Activated CD8-positive, alpha-beta T cell treated with anti-CD3 and anti-CD28 coated beads, Interleukin-2, amount 10 ng/mL, durations not matched to agents 7 days and 5 days (primary cell): ENCODE measurements around the gene FYTTD1. TPM values are rescaled to one million over a fixed set of nuclear protein-coding genes. Genes with fewer than 3 reads are reported as not detected.
A peak's percentile ranks its signal among the peaks of the same experiment; 100 is the strongest.
"Not testable (repeated sequence)": the region's sequence is repeated elsewhere in the genome, so short reads cannot be mapped to it uniquely, and the experiment has no call there.

ENCODE experiments used
- ATAC-seq: fragments of 150-1000 bp; cut with Tn5 transposase; one replicate; pipeline ENCODE4 v1.10.0; 2021; ENCODE audit warnings: moderate library complexity
- CTCF ChIA-PET: fragments of 350-600 bp; sonication (Branson Sonifier 250); formaldehyde crosslinking; loops from one replicate; lab custom pipeline; 2021; ENCODE audit warnings: antibody characterized with exemption; lab: Charles Lee
- POLR2A ChIA-PET: fragments of 350-600 bp; sonication (Branson Sonifier 250); formaldehyde crosslinking; loops from one replicate; lab custom pipeline; 2021; ENCODE audit warnings: antibody characterized with exemption; lab: Charles Lee
- DNase-seq: peaks from one replicate; pipeline ENCODE4 v3.0.0-alpha.2; 2020
- H3K27ac Mint-ChIP-seq: one replicate; pipeline ENCODE4 v1.8.0; 2021; ENCODE audit warnings: mild to moderate bottlenecking, mixed read lengths
- H3K27me3 Mint-ChIP-seq: one replicate; pipeline ENCODE4 v1.8.0; 2021; ENCODE audit warnings: low read depth, mixed read lengths
- H3K36me3 Mint-ChIP-seq: one replicate; pipeline ENCODE4 v1.8.0; 2021; ENCODE audit warnings: low read depth, mixed read lengths
- H3K4me1 Mint-ChIP-seq: one replicate; pipeline ENCODE4 v1.8.0; 2021; ENCODE audit warnings: low read depth, mixed read lengths
- H3K4me3 Mint-ChIP-seq: one replicate; pipeline ENCODE4 v1.8.0; 2021; ENCODE audit warnings: mild to moderate bottlenecking, mixed read lengths
- H3K9me3 Mint-ChIP-seq: one replicate; pipeline ENCODE4 v1.8.0; 2022; ENCODE audit warnings: mixed read lengths; ENCODE audit not compliant: insufficient read depth
- total RNA-seq, 2 experiments: library from RNA; stranded (reverse); gene quantifications; one replicate each; pipeline ENCODE4 v1.2.3, GENCODE V29; 2021

FYTTD1 gene
- total RNA-seq, 2 experiments from 2014 or later: 38.4 to 41.8 TPM

DNA sequence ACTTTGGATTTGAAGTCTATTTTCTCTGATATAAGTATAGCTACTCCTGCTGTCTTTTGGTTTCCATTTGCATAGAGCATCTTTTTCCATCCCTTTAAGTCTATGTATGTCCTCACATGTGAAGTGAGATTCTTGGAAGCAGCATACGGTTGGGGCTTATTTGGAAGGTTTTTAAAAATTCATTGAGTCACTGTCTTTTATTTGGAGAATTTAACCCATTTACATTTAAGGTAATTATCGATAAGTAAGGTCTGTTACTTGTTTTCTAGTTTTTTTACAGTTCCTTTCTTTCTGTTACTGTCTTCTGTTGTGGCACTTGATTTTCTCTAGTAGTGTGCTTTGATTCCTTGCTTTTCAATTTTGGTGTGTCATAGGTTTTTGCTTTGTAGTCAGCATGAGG lies 26.9 kb upstream of the FYTTD1 start:
- ChIA-PET POLR2A (no interaction called here), CTCF (no interaction called here)
- Mint-ChIP-seq H3K4me1 (no peaks in the 10 kb centered on the region), H3K36me3 (peaks cover 37% of the 10 kb centered on the region), H3K4me3 (no peak overlapping the region), H3K27me3 (no peaks in the 10 kb centered on the region), H3K9me3 (peaks cover 11% of the 10 kb centered on the region), H3K27ac (no peak overlapping the region)
- DNase-seq: no peak
- no peak for ATAC-seq

DNA sequence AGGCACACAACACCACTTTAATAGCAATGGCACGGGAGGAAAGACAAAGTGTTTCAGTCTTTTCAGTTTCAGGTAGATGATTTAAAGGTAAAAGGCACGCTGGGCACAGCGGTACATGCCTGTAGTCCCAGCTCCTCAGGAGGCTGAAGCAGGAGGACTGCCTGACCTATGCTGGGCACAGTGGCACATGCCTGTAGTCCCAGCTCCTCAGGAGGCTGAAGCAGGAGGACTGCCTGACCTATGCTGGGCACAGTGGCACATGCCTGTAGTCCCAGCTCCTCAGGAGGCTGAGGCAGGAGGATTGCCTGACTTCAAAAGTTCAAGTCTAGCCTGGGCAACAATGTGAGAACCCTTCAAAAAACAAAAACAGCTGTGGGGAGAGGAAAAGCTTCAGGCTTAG lies 21.8 kb upstream of the FYTTD1 start:
- CTCF ChIA-PET, H3K27ac Mint-ChIP-seq, ATAC-seq, DNase-seq, H3K27me3 Mint-ChIP-seq, H3K4me3 Mint-ChIP-seq: not testable (repeated sequence)
- Mint-ChIP-seq H3K9me3 (peaks cover 11% of the 10 kb centered on the region), H3K4me1 (peaks cover 16% of the 10 kb centered on the region), H3K36me3 (peaks cover 24% of the 10 kb centered on the region)
- POLR2A ChIA-PET: interaction anchor here (0.9 kb wide), 1 partner anchor 8 kb away, joined by 3 read pairs; no protein-coding TSS in a partner anchor

GRCh38 chr3:197728487-197728886 lies 21.2 kb upstream of the FYTTD1 start:
- H3K9me3 Mint-ChIP-seq: peaks cover 7% of the 10 kb centered on the region
- CTCF ChIA-PET: no interaction called here
- POLR2A ChIA-PET: no interaction called here
- no peak overlapping the region for H3K4me3 Mint-ChIP-seq
- ATAC-seq (no peak), DNase-seq (no peak)
- no peak overlapping the region for H3K27ac Mint-ChIP-seq
- no peaks in the 10 kb centered on the region for H3K27me3 Mint-ChIP-seq
- H3K4me1 Mint-ChIP-seq: peaks cover 17% of the 10 kb centered on the region
- peaks cover 20% of the 10 kb centered on the region for H3K36me3 Mint-ChIP-seq

GRCh38 chr3:197730200-197730599 lies 19.5 kb upstream of the FYTTD1 start:
- Mint-ChIP-seq H3K27me3 (no peaks in the 10 kb centered on the region), H3K36me3 (peaks cover 23% of the 10 kb centered on the region), H3K9me3 (peaks cover 2% of the 10 kb centered on the region), H3K4me3 (no peak overlapping the region), H3K4me1 (peaks cover 28% of the 10 kb centered on the region), H3K27ac (no peak overlapping the region)
- ATAC-seq: peak; percentile 65
- DNase-seq: no peak
- CTCF ChIA-PET: interaction anchor here (1.0 kb wide), 1 partner anchor 18 kb away, joined by 3 read pairs; no protein-coding TSS in a partner anchor
- POLR2A ChIA-PET: no interaction called here

DNA sequence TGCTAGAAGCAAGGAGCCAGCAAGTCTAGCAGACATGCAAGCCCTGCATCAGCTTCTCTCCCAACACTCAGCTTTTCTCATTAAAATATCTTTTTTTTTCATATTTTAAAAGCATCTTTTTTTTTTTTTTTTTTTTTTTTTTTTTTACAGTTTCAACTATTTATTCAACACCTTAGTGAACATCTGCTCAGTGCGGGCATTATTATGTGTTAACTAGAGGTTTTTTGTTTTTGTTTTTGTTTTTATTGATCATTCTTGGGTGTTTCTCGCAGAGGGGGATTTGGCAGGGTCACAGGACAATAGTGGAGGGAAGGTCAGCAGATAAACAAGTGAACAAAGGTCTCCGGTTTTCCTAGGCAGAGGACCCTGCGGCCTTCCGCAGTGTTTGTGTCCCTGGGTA lies 18.9 kb upstream of the FYTTD1 start:
- Mint-ChIP-seq H3K4me1 (peaks cover 33% of the 10 kb centered on the region), H3K36me3 (peaks cover 23% of the 10 kb centered on the region)
- H3K27me3 Mint-ChIP-seq, H3K27ac Mint-ChIP-seq, POLR2A ChIA-PET, ATAC-seq, H3K9me3 Mint-ChIP-seq, H3K4me3 Mint-ChIP-seq, DNase-seq, CTCF ChIA-PET: not testable (repeated sequence)

DNA sequence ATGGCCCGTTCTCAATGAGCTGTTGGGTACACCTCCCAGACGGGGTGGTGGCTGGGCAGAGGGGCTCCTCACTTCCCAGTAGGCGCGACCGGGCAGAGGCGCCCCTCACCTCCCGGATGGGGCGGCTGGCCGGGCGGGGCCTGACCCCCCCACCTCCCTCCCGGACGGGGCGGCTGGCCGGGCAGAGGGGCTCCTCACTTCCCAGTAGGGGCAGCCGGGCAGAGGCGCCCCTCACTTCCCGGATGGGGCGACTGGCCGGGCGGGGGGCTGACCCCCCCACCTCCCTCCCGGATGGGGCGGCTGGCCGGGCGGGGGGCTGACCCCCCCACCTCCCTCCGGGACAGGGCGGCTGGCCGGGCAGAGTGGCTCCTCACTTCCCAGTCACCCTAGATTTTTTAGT lies 18.2 kb upstream of the FYTTD1 start:
- DNase-seq, POLR2A ChIA-PET, H3K4me3 Mint-ChIP-seq, H3K9me3 Mint-ChIP-seq, H3K27ac Mint-ChIP-seq, H3K27me3 Mint-ChIP-seq, CTCF ChIA-PET, ATAC-seq: not testable (repeated sequence)
- Mint-ChIP-seq H3K36me3 (peaks cover 23% of the 10 kb centered on the region), H3K4me1 (peaks cover 37% of the 10 kb centered on the region)

DNA sequence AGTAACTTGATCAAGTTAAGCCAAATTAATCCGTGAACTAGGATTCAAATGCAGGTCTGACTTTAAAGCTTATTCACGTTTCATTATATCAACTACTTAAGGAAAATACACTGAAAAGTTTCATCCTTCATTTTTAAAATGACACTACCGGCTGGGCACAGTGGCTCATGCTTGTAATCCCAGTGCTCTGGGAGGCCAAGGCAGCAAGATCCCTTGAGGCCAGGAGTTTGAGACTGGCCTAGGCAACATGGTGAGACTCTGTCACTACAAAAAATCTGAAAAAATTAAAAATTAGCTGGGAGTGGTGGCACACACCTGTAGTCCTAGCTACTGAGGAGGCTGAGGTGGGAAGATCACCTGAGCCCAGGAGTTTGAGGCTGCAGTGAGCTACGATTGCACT lies 16.6 kb upstream of the FYTTD1 start:
- Mint-ChIP-seq H3K27me3 (no peaks in the 10 kb centered on the region), H3K9me3 (no peaks in the 10 kb centered on the region), H3K4me3 (no peak overlapping the region), H3K4me1 (peaks cover 47% of the 10 kb centered on the region), H3K36me3 (peaks cover 23% of the 10 kb centered on the region), H3K27ac (no peak overlapping the region)
- DNase-seq: no peak
- no peak for ATAC-seq
- ChIA-PET CTCF (interaction anchor here (1.0 kb wide), 1 partner anchor 13 kb away, joined by 3 read pairs; no protein-coding TSS in a partner anchor), POLR2A (interaction anchor here (0.7 to 1.2 kb wide), 2 partner anchors 16 to 20 kb away, joined by 3 to 4 read pairs; no protein-coding TSS in a partner anchor)

DNA sequence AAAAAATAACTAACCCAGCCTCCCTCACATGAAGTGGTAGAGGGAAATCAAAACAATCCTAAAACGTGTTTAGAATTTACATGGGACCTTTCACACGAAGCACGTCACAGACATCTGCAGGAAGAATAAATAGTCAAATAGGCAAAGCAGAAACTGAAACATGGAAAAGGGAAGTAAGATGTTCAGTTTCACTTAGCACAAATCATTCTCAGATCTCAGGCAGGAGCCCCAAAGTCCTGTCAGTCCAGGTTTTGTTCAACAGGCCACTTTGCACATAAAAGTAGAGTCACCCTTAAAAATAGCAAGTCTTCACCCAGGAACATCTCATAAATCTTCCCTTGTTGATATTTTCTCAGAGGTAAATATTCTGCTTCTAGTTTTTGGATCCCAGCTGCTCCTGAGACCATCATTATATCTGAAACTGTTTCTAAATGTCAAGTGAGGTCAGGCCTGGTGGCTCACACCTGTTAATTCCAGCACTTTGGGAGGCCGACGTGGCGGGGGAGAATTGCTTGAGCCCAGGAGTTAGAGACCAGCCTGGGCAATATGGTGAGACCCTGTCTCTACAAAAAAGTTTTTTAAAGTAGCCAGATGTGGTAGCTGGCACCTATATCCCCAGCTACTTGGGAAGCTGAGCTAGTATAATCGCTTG lies 14.9 kb upstream of the FYTTD1 start:
- Mint-ChIP-seq H3K27me3 (no peaks in the 10 kb centered on the region), H3K9me3 (no peaks in the 10 kb centered on the region), H3K27ac (no peak overlapping the region), H3K36me3 (peaks cover 16% of the 10 kb centered on the region), H3K4me1 (peaks cover 44% of the 10 kb centered on the region), H3K4me3 (peak overlapping the region; percentile 13)
- CTCF ChIA-PET: interaction anchor here (1.1 kb wide), 1 partner anchor 16 kb away, joined by 3 read pairs; no protein-coding TSS in a partner anchor
- POLR2A ChIA-PET: interaction anchor here (1.6 to 2.1 kb wide), 2 partner anchors 14 to 22 kb away, joined by 6 to 14 read pairs; no protein-coding TSS in a partner anchor
- DNase-seq (no peak), ATAC-seq (no peak)

DNA sequence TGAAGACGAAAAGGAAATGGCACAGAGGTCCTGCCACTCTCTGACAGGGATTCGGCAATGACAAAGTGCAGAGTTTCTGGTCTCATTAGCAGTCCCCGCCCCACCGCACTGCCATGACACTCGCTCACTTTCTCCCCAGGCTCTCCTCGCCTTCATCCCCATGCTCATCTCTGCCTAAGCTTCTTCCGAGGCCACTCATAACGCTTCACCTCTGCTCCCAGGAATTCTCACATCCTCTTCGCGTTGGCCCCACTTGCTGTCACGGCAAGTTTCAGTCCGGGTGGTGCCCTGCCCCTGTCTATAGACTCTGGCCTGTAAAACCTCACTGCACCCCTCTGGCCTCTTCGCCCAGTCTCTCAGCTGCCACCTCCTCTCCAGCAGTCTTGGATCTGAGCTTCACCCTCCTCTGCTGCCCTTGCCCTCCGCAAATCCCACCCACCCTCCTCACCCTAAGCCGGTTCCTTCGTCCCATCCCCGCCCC lies 13.6 kb upstream of the FYTTD1 start:
- H3K9me3 Mint-ChIP-seq: no peaks in the 10 kb centered on the region
- H3K4me3 Mint-ChIP-seq: peak overlapping the region; percentile 89
- H3K27ac Mint-ChIP-seq: peak overlapping the region; percentile 98
- ChIA-PET POLR2A (interaction anchor here (0.6 to 2.1 kb wide), 7 partner anchors 8 to 55 kb away, joined by 3 to 14 read pairs (median 5); partner anchors contain the start of gene LRCH3), CTCF (interaction anchor here (0.7 to 2.5 kb wide), 6 partner anchors 13 to 65 kb away, joined by 3 to 7 read pairs (median 3); no protein-coding TSS in a partner anchor)
- peak; percentile 20 for ATAC-seq
- no peaks in the 10 kb centered on the region for H3K27me3 Mint-ChIP-seq
- H3K36me3 Mint-ChIP-seq: peaks cover 14% of the 10 kb centered on the region
- H3K4me1 Mint-ChIP-seq: peaks cover 37% of the 10 kb centered on the region
- DNase-seq: peak; percentile 67

GRCh38 chr3:197736491-197737318 lies 13.0 kb upstream of the FYTTD1 start, which contains the start of gene RUBCN:
Gene RUBCN, minus strand, starts transcription at chr3:197736904. Its CDS starts 185 bp downstream, at chr3:197736719.
- ATAC-seq (peak; percentile 97), DNase-seq (peak; percentile 95)
- H3K36me3 Mint-ChIP-seq: peaks cover 14% of the 10 kb centered on the region
- no peaks in the 10 kb centered on the region for H3K27me3 Mint-ChIP-seq
- H3K27ac Mint-ChIP-seq: peak within 1 kb of the TSS; percentile 98
- POLR2A ChIA-PET: interaction anchor here (0.6 to 2.1 kb wide), 6 partner anchors 9 to 55 kb away, joined by 3 to 14 read pairs (median 6); partner anchors contain the start of gene LRCH3
- peaks cover 37% of the 10 kb centered on the region for H3K4me1 Mint-ChIP-seq
- no peaks in the 10 kb centered on the region for H3K9me3 Mint-ChIP-seq
- H3K4me3 Mint-ChIP-seq: peak within 1 kb of the TSS; percentile 89
- CTCF ChIA-PET: interaction anchor here (0.7 to 2.5 kb wide), 5 partner anchors 12 to 64 kb away, joined by 3 to 7 read pairs (median 3); no protein-coding TSS in a partner anchor

DNA sequence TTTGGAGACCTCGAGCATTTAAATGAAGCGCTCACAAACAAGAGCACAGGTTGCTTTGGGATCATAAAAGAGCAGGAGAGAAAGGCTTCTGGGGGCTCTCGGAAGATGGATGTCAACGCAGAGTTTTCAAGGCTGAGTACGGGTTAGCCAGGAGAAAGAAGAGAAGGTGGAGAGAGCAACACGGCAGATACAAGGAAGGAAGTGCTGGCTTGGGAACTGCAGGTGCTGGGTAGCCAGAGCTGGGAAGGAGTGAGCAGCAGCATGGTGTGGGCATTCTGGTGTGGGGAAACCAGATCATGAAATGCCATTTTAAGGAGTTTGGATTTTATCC lies 12.4 kb upstream of the FYTTD1 start:
- ChIA-PET POLR2A (interaction anchor here (1.0 kb wide), 1 partner anchor 25 kb away, joined by 5 read pairs; no protein-coding TSS in a partner anchor), CTCF (interaction anchor here (1.4 to 2.5 kb wide), 3 partner anchors 11 to 64 kb away, joined by 3 to 7 read pairs (median 6); no protein-coding TSS in a partner anchor)
- H3K9me3 Mint-ChIP-seq: no peaks in the 10 kb centered on the region
- DNase-seq (no peak), ATAC-seq (no peak)
- H3K27ac Mint-ChIP-seq: peak overlapping the region; percentile 81
- H3K4me3 Mint-ChIP-seq: peak overlapping the region; percentile 89
- peaks cover 11% of the 10 kb centered on the region for H3K36me3 Mint-ChIP-seq
- no peaks in the 10 kb centered on the region for H3K27me3 Mint-ChIP-seq
- H3K4me1 Mint-ChIP-seq: peaks cover 34% of the 10 kb centered on the region
